WI38 (cell line): ENCODE measurements around the gene TRIB2.

Source experiments
- H3K4me3 ChIP-seq: 2 replicates; pipeline ENCODE4 v1.5.1; 2011; ENCODE audit warnings: low read depth, mild to moderate bottlenecking, control low read depth, low read length
- CTCF ChIP-seq: IDR thresholded peaks from 2 replicates; pipeline ENCODE4 v1.5.1; 2012; ENCODE audit warnings: low read depth, mild to moderate bottlenecking, control low read depth, low read length

Gene TRIB2

GRCh38 chr2:12721566-12722446 lies 5.1 kb downstream of the TRIB2 start:
- no peak for TF ChIP-seq CTCF
- no peak overlapping the region for H3K4me3 ChIP-seq

- no peak overlapping the region for H3K4me3 ChIP-seq
- no peak for TF ChIP-seq CTCF
Measured at GRCh38 chr2:12722447-12723316, 5.9 kb downstream of the TRIB2 start.

- no peak for TF ChIP-seq CTCF
Measured at GRCh38 chr2:12723736-12724463, 7.2 kb downstream of the TRIB2 start.

GRCh38 chr2:12725233-12726187 lies 8.8 kb downstream of the TRIB2 start:
- TF ChIP-seq CTCF, result no peak

More at GRCh38 chr2:12723736-12724463, 7.2 kb downstream of the TRIB2 start:
- no peak overlapping the region for H3K4me3 ChIP-seq

GRCh38 chr2:12726271-12726670 lies 9.5 kb downstream of the TRIB2 start:
- no peak overlapping the region for H3K4me3 ChIP-seq
- TF ChIP-seq CTCF, result no peak

More at GRCh38 chr2:12725233-12726187, 8.8 kb downstream of the TRIB2 start:
- H3K4me3 ChIP-seq, result no peak overlapping the region

- TF ChIP-seq CTCF, result no peak
- no peak overlapping the region for H3K4me3 ChIP-seq
Measured at GRCh38 chr2:12727065-12727464, 10.3 kb downstream of the TRIB2 start.
